Endothelial cell (in vitro differentiated cells): Measurements from ENCODE around the gene NAP1L4. TPM values are rescaled to one million over a fixed set of nuclear protein-coding genes. Genes with fewer than 3 reads are reported as not detected.

ENCODE experiments used
- DNase-seq: peaks from one replicate; pipeline ENCODE4 v3.0.0; 2021; ENCODE audit warnings: low spot score
- H3K27ac Mint-ChIP-seq: one replicate; pipeline ENCODE4 v1.8.0; 2021; ENCODE audit warnings: mixed read lengths, inconsistent platforms; ENCODE audit not compliant: unreplicated experiment
- H3K27me3 Mint-ChIP-seq: one replicate; pipeline ENCODE4 v1.8.0; 2021; ENCODE audit warnings: mild to moderate bottlenecking, moderate library complexity, mixed read lengths, inconsistent platforms; ENCODE audit not compliant: unreplicated experiment
- H3K36me3 Mint-ChIP-seq: one replicate; pipeline ENCODE4 v1.8.0; 2021; ENCODE audit warnings: mild to moderate bottlenecking, low read depth, mixed read lengths, inconsistent platforms; ENCODE audit not compliant: unreplicated experiment
- H3K4me1 Mint-ChIP-seq: one replicate; pipeline ENCODE4 v1.8.0; 2021; ENCODE audit warnings: mild to moderate bottlenecking, mixed read lengths, inconsistent platforms; ENCODE audit not compliant: unreplicated experiment
- H3K4me3 Mint-ChIP-seq: one replicate; pipeline ENCODE4 v1.8.0; 2021; ENCODE audit warnings: mild to moderate bottlenecking, mixed read lengths, inconsistent platforms; ENCODE audit not compliant: unreplicated experiment
- H3K9me3 Mint-ChIP-seq: one replicate; pipeline ENCODE4 v1.8.0; 2021; ENCODE audit warnings: mixed read lengths, inconsistent platforms; ENCODE audit not compliant: unreplicated experiment
- CTCF ChIP-seq: fragments of 200-600 bp; sonication (generic); IDR thresholded peaks from one replicate; pipeline ENCODE4 v1.5.0; 2021; ENCODE audit warnings: antibody characterized with exemption; ENCODE audit not compliant: unreplicated experiment
- total RNA-seq: library from RNA; stranded (reverse); fragmentation: NEBNext Ultra II Directional; extraction: Animal tissue kit (Norgen Biotek cat#: 25700); gene quantifications from one replicate; pipeline ENCODE4 v1.2.1, GENCODE V29; 2021; ENCODE audit not compliant: unreplicated experiment

Gene NAP1L4
- total RNA-seq, 1 donor from 2014 or later, result 148 TPM

- DNase-seq, result no peak
- H3K4me3 Mint-ChIP-seq, result no peak overlapping the region
- no peak for TF ChIP-seq CTCF
- H3K27ac Mint-ChIP-seq, result no peak overlapping the region
- peaks cover 28% of the 10 kb centered on the region for H3K36me3 Mint-ChIP-seq
- no peaks in the 10 kb centered on the region for H3K9me3 Mint-ChIP-seq
- H3K4me1 Mint-ChIP-seq, result peaks cover 6% of the 10 kb centered on the region
- peaks cover 4% of the 10 kb centered on the region for H3K27me3 Mint-ChIP-seq
These were observed 8.2 kb upstream of the NAP1L4 start for GRCh38 chr11:3000032-3000961.

GRCh38 chr11:2999464-2999998, 7.4 kb upstream of the NAP1L4 start:
- Mint-ChIP-seq H3K27ac (no peak overlapping the region), H3K4me1 (peaks cover 6% of the 10 kb centered on the region), H3K4me3 (no peak overlapping the region), H3K9me3 (no peaks in the 10 kb centered on the region), H3K36me3 (peaks cover 28% of the 10 kb centered on the region), H3K27me3 (peaks cover 4% of the 10 kb centered on the region)
- DNase-seq, result no peak
- TF ChIP-seq CTCF, result no peak

GRCh38 chr11:2998073-2998850, 6.1 kb upstream of the NAP1L4 start:
- Mint-ChIP-seq H3K9me3 (no peaks in the 10 kb centered on the region), H3K36me3 (peaks cover 22% of the 10 kb centered on the region), H3K27ac (no peak overlapping the region), H3K4me1 (peaks cover 6% of the 10 kb centered on the region), H3K27me3 (peaks cover 3% of the 10 kb centered on the region), H3K4me3 (no peak overlapping the region)
- no peak for TF ChIP-seq CTCF
- no peak for DNase-seq

- DNase-seq, result no peak
- H3K9me3 Mint-ChIP-seq, result no peaks in the 10 kb centered on the region
- H3K27ac Mint-ChIP-seq, result no peak overlapping the region
These were observed 5.3 kb upstream of the NAP1L4 start for GRCh38 chr11:2997406-2997805.

More at GRCh38 chr11:2997406-2997805, 5.3 kb upstream of the NAP1L4 start:
- TF ChIP-seq CTCF, result no peak
- peaks cover 6% of the 10 kb centered on the region for H3K4me1 Mint-ChIP-seq
- peaks cover 6% of the 10 kb centered on the region for H3K27me3 Mint-ChIP-seq
- H3K36me3 Mint-ChIP-seq, result peaks cover 17% of the 10 kb centered on the region
- H3K4me3 Mint-ChIP-seq, result no peak overlapping the region
